NCI-H226 (cell line): ENCODE results near the gene COLEC11.
"Not testable (repeated sequence)": the region's sequence is repeated elsewhere in the genome, so short reads cannot be mapped to it uniquely, and the experiment has no call there.

ENCODE experiments used
- DNase-seq: peaks from one replicate; pipeline ENCODE4 v3.0.0-alpha.2; 2015

COLEC11 gene

DNA sequence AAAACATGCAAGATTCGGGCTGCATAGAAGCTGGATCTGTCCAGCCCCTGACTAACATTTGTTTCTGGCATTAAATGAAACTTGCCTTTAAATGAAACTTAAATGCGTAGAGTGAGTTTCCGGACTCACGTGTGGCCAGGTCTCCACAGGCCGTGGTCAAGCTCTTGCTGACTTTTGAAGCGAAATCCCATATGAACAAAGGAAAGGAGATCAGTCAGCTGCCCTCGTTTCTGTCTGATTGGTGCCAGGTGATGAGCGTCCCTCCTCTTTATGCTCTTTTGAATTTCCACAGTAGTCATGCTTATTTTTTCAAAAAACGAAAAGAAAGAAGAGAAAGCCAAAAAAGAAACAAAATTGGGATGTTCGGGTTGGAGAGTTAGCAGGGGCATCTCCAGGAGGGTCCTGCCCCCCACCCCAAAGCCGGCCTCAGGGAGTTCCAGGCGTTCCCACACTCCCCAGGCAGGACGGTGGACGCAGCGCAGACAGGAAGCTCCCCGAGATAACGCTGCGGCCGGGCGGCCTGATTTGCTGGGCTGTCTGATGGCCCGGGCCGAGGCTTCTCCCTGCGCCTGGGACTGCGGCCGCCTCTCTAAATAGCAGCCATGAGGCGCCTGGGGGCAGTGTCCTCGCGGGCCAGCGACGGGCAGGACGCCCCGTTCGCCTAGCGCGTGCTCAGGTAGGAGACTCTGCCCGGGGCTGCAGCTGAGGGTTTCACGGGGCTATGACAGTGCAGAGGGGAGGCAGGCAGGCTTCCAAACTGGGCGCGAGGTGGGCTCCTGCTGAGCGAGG is at the start of gene COLEC11:
TSS of gene COLEC11 (plus strand) at position 620 of the 789 bp plus-strand sequence. CDS start 9,229 bp downstream, outside the sequence.
- no peak for DNase-seq

DNA sequence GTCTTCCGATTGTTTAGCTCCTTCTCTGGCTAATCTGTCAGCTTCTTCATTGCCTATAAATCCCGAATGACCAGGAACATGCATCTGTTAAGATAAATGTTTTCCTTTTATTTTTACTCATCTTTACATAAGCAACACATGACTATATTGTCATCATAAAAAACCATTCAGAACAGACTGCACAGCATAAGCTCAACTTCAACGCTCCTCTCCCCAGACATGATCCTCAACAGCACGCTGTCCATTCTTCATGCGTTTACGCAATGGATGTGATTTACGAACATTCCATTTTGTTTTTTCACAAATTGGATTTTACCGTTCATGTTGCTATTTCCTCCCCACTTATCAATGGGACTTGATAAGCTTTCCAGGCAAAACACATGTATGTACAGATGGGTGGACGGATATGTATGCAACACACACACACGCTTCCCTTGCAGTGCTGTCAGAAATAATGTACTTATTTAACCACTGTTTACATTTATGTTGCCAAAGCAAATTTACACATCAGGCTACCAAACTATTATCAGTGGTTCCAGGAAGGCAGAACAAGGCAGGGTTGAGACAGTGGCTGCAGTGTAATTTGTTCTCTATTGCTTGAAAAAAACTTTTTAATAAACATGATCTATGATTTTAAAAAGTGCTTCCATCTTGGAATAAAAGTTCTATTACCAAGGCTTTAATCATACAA is 49.0 kb upstream of the COLEC11 start:
- DNase-seq: no peak

DNA sequence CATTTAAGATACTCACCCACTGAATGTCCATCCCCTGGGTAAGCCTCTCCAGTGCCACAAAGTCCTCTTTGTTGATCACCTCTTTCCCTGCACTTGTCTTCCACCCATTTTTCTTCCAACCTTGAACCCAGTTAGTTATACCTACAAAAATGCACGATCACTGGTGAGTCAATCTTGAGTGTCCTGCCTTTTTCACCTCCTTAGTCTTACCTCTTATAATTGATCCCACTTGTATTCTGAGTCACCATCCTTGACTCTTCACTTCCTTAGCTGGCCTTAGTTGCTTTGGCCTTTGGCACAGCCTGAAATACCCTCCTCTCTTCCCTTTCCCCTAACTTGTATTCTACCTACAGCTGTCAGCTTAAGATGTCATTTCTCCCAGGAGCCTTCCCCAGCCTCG is 47.0 kb upstream of the COLEC11 start:
- no peak for DNase-seq

- no peak for DNase-seq
These were observed 41.0 kb upstream of the COLEC11 start for GRCh38 chr2:3553946-3554345.

GRCh38 chr2:3557639-3558204 is 37.2 kb upstream of the COLEC11 start:
- DNase-seq: peak; percentile 3

GRCh38 chr2:3558205-3559014 is 36.5 kb upstream of the COLEC11 start, which contains the start of gene RNASEH1:
Gene RNASEH1, minus strand, starts transcription at chr2:3558333. Its CDS starts 73 bp downstream, at chr2:3558260.
- peak; percentile 97 for DNase-seq

DNA sequence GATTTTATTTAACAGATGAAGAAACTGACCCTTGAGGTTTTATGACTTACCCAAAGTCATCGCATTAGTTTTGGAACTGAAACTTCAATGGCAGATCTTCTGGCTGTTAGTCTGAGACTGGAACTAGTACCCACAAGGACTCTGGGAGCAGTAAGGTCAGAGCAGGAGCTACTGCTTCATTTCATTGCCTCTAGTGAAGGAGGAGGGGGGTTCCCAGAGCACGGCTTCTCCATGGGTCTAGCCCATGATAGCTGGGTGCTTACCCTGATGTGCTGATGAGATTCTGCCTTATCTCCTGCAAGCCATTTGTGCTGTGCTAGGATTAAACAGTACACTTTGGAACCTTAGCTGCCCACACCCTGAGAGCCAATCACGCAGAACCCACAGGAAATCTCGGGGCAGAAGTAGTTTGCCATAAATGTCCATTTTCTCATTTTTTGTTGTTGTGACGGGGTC is 31.4 kb upstream of the COLEC11 start:
- DNase-seq: no peak

- no peak for DNase-seq
These were observed 29.8 kb upstream of the COLEC11 start for GRCh38 chr2:3565117-3565516.

- no peak for DNase-seq
These were observed 28.1 kb upstream of the COLEC11 start for GRCh38 chr2:3566806-3567205.

- not testable (repeated sequence) for DNase-seq
These were observed 25.3 kb upstream of the COLEC11 start for GRCh38 chr2:3569656-3570055.

- peak; percentile 3 for DNase-seq
These were observed 23.6 kb upstream of the COLEC11 start for GRCh38 chr2:3571284-3571683.

DNA sequence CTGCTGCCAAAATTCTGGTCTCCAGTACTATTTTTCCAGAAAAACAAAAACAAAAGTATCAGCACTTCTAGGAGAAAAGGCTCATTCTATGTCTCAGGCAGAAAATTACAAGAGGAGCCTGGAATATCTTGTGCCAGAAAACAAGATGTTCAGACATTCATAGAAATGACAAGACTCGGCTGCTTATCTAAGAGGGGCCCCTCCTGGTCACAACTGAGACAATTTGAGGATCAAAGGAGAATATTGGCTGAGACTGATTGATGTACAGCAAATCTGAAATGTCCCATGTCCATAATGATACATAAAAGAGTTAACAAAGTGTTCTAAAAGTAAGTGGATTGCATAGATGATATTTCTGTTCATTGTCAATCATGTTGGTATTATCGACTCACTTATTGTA is 22.3 kb upstream of the COLEC11 start:
- no peak for DNase-seq

GRCh38 chr2:3574155-3574554 is 20.8 kb upstream of the COLEC11 start:
- no peak for DNase-seq

DNA sequence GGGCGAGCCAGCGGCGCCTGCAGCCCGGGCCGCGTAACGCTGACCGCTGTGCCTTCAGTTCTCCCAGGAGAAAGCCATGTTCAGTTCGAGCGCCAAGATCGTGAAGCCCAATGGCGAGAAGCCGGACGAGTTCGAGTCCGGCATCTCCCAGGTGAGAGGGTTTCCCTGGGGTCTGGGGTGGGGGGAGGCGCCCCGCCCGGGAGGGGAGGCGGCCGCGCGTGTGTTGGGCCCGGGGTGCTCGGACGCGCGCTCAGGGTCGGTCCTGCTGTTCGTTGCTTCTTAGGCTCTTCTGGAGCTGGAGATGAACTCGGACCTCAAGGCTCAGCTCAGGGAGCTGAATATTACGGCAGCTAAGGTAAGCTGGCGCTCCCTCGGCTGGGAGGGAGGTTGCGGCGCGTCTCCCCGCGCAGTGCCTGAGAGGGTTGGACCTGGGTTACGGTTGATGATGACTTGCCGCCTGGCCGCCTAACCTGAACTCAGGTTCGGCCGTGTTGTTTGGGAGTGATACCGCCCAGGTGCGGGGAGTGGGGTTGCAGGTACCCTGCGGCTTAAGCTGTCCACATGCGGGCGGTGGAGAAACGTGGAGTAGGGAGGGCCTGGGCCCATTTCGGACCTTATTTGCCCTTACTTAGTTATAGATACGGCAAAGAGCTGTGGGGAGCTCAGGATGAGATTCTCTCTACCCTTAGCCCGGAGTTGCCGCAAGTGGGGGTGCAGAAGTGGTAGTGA is 19.2 kb upstream of the COLEC11 start:
- no peak for DNase-seq

- not testable (repeated sequence) for DNase-seq
These were observed 18.7 kb upstream of the COLEC11 start for GRCh38 chr2:3576263-3576630.

DNA sequence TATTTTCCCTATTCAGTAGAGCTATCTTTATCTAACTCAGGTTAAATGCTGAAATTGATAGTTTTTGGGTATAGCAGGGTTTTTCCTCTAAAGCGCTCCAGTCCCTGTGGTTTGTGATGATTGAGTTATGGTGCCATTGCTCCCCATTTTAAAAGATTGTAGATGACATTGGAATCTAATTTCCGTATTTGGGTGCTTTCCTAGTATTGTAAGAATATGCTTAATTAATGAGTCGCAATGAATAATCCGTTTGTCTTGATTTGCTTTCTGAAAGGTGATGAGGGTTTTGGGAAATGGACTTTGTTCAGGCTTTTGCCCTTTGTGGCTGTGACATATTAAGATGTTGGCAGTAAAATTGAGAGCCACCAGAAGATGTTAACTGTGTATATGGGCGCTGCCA is 15.9 kb upstream of the COLEC11 start:
- DNase-seq: no peak

- DNase-seq: no peak
These were observed 14.5 kb upstream of the COLEC11 start for GRCh38 chr2:3580449-3580848.

DNA sequence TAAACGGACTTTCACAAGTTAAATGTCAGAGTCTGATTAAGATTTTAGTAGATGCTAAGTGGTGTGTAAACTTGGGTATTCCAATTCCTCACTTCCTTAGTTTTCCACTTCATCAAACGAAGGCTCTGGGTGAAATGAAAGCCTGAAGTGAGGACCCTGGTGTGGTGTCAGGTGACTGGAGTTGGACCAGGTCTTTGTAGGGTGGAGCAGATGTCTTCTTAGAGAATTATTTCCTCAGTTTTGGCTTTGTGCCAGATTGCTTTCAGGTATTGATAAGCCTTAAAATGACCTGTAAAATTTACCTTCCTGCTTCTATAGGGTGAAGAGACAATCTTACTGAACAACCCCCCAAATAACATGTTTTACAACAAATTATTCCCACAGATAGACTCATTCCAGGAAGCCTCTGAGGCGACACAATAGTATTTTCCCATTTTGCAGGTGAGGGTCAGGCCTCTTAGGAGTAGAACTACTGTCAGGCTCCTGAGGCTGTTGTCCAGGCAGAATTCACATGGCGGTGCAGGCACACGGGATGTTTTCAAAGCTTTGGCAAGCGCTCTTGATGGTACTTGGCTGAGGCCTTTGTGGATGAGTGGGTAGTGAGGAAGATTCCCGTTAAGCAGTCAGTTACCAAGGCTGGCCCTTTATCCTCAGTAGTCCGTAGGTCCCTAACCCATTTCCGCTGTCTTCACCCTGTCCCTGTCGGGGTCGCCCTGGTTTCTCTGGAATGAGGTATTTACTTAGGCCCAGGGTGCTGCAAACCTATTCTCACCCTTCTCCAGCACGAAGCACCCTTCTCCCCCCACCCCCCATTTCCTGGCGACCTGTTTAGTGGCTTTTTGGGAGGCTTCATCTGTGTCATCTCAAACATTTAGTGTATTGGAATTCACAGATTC is 13.3 kb upstream of the COLEC11 start:
- DNase-seq: no peak

DNA sequence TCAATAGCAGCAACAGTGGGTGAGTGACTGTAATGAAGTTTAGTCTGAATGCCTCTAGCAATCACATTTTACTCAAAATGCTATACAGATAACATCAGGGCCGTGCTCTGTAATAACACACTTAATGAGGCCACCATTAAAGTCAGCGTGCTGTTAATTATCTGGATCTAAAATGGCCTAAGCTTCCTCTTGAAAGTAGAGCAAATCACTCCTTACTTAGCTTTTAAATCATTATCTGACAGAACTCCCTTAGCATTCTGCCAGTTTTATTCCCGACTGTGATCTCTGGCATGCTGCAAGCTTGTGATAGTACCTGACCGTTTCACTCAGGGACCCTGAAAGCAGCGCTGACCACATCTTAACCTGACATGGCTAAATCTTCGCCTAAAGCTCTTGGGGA is 10.8 kb upstream of the COLEC11 start:
- no peak for DNase-seq

DNA sequence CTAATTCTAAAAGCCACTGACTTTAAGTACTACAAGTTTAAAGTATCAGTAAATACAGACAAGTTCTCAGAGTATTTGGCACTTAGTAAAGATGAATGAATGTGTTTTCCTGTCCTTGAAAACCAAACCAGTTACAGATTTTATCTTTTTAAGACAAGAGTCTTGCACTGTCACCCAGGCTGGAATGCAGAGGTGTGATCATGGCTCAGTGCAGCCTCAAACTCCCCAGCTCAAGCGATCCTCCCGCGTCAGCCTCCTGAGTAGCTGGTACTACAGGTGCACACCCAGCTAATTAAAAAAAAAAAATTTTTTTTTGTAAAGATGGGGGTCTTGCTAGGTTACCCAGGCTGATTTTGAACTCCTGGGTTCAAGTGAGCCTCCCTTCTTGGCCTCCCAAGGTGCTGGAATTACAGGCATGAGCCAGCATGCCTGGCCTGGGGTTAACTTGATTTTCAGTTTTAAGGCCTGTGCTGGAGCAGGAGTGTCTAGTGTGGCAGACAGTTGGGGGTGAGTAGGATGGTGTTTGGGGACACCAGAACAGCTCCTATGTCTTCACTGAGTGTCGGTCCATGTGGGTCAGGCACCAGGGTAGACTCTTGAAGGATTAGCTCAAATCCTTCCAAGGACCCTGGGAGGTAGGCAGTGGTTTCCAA is 10.2 kb upstream of the COLEC11 start:
- no peak for DNase-seq
